Measurements from ENCODE around the gene SP7. TPM values are rescaled to one million over a fixed set of nuclear protein-coding genes. Genes with fewer than 3 reads are reported as not detected.

Gene SP7
- total RNA-seq, 1 donor from 2014 or later, result not detected

GRCh38 chr12:53324779-53325510 lies 11.2 kb downstream of the SP7 start:
- Histone ChIP-seq H3K4me1 (ENCODE audit: control insufficient read depth in 3 of 3, insufficient read depth in 3 of 3, low read length in 3 of 3) (peaks cover 30 to 33% (median 30%) of the 10 kb centered on the region in 3 donors), H3K36me3 (ENCODE audit: control insufficient read depth in 3 of 3, insufficient read depth in 3 of 3, low read length in 3 of 3) (peaks cover 0 to 2% (median 0%) of the 10 kb centered on the region in 3 donors), H3K9me3 (ENCODE audit: control insufficient read depth in 3 of 3, low read length in 3 of 3) (no peaks in the 10 kb centered on the region), H3K4me3 (ENCODE audit: low read length in 3 of 3) (peak overlapping the region; percentile 63 to 81 (median 68)), H3K27ac (ENCODE audit: low read depth, low read length) (peak overlapping the region; percentile 79), H3K27me3 (ENCODE audit: control insufficient read depth in 3 of 3, insufficient read depth in 3 of 3, low read length in 3 of 3) (peaks cover 0 to 11% (median 9%) of the 10 kb centered on the region in 3 donors), H3K9ac (ENCODE audit: low read depth in 1 of 3, low read length in 3 of 3) (peak overlapping the region; percentile 79 to 97 (median 92))

DNA sequence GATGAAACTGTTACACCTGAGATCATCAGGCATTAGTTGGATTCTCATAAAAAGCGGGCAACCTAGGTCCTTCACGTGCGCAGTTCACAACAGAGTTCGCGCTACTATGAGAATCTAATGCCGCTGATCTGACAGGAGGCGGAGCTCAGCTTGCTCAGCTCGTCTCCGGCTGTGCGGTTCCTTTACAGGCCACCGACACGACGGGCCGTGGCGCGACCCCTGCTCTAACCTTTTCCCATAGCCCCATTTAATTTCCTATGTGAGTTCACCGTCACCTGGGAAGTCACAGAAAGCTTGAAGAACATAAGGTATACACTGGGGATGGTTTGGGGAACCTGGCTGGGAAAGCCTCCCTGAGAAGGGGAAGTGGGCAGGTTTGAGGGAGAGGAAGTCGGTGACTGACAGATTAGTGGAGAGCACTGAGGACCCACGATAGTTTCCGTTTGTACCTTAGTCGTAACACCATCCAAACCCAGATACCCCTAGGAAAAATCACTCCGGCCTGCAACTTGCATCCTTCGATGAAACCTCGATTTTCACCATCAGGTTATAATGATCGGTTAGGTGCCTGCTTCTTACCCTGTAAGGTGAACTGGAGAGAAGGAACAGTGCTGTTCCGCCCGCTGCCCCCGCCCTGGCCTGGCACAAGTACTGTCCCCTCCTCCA lies 11.9 kb downstream of the SP7 start:
- Histone ChIP-seq H3K4me3 (ENCODE audit: low read length in 3 of 3) (peak overlapping the region; percentile 63 to 81 (median 68)), H3K36me3 (ENCODE audit: control insufficient read depth in 3 of 3, insufficient read depth in 3 of 3, low read length in 3 of 3) (peaks cover 2 to 5% (median 3%) of the 10 kb centered on the region in 3 donors), H3K4me1 (ENCODE audit: control insufficient read depth in 3 of 3, insufficient read depth in 3 of 3, low read length in 3 of 3) (peaks cover 30 to 37% (median 30%) of the 10 kb centered on the region in 3 donors)

GRCh38 chr12:53320352-53321195 lies 15.6 kb downstream of the SP7 start:
- Histone ChIP-seq H3K9ac (ENCODE audit: low read depth in 1 of 3, low read length in 3 of 3) (peak overlapping the region; percentile 90 to 97 (median 96)), H3K4me1 (ENCODE audit: control insufficient read depth in 3 of 3, insufficient read depth in 3 of 3, low read length in 3 of 3) (peaks cover 23 to 34% (median 27%) of the 10 kb centered on the region in 3 donors), H3K9me3 (ENCODE audit: control insufficient read depth in 3 of 3, low read length in 3 of 3) (no peaks in the 10 kb centered on the region), H3K36me3 (ENCODE audit: control insufficient read depth in 3 of 3, insufficient read depth in 3 of 3, low read length in 3 of 3) (peaks cover 12 to 27% (median 21%) of the 10 kb centered on the region in 3 donors), H3K27me3 (ENCODE audit: control insufficient read depth in 3 of 3, insufficient read depth in 3 of 3, low read length in 3 of 3) (no peaks in the 10 kb centered on the region), H3K4me3 (ENCODE audit: low read length in 3 of 3) (peak overlapping the region; percentile 90 to 100 (median 94)), H3K27ac (ENCODE audit: low read depth, low read length) (peak overlapping the region; percentile 88)

More for the DNA sequence above, 11.9 kb downstream of the SP7 start:
- Histone ChIP-seq H3K9ac (ENCODE audit: low read depth in 1 of 3, low read length in 3 of 3) (peak overlapping the region; percentile 79 to 97 (median 92)), H3K27ac (ENCODE audit: low read depth, low read length) (peak overlapping the region; percentile 79), H3K9me3 (ENCODE audit: control insufficient read depth in 3 of 3, low read length in 3 of 3) (no peaks in the 10 kb centered on the region), H3K27me3 (ENCODE audit: control insufficient read depth in 3 of 3, insufficient read depth in 3 of 3, low read length in 3 of 3) (peaks cover 0 to 11% (median 8%) of the 10 kb centered on the region in 3 donors)

DNA sequence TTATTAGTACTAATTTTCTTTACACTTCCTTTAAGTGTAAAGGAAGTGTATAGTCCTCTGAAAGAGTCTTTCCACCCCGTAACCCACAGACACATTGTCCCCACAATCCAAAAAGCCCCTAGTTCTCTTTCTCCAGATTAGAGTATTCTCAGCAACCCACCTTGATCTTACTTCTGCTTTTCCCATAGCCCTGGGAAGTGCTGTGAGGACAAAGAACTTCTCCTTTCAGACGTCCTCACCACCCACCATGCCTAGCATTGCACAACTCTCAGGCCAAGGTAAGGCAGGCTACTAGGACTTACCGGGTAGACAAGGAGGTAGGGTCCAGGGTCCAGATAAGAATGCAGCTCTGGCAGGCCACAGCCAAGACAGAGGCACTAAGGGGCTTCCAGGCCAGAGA lies 22.2 kb downstream of the SP7 start:
- Histone ChIP-seq H3K27ac (ENCODE audit: low read depth, low read length) (no peak overlapping the region), H3K9ac (ENCODE audit: low read depth in 1 of 3, low read length in 3 of 3) (no peak overlapping the region), H3K9me3 (ENCODE audit: control insufficient read depth in 3 of 3, low read length in 3 of 3) (no peaks in the 10 kb centered on the region), H3K4me3 (ENCODE audit: low read length in 3 of 3) (no peak overlapping the region), H3K4me1 (ENCODE audit: control insufficient read depth in 3 of 3, insufficient read depth in 3 of 3, low read length in 3 of 3) (peaks cover 0 to 3% (median 0%) of the 10 kb centered on the region in 3 donors), H3K27me3 (ENCODE audit: control insufficient read depth in 3 of 3, insufficient read depth in 3 of 3, low read length in 3 of 3) (no peaks in the 10 kb centered on the region), H3K36me3 (ENCODE audit: control insufficient read depth in 3 of 3, insufficient read depth in 3 of 3, low read length in 3 of 3) (peaks cover 32 to 59% (median 57%) of the 10 kb centered on the region in 3 donors)

DNA sequence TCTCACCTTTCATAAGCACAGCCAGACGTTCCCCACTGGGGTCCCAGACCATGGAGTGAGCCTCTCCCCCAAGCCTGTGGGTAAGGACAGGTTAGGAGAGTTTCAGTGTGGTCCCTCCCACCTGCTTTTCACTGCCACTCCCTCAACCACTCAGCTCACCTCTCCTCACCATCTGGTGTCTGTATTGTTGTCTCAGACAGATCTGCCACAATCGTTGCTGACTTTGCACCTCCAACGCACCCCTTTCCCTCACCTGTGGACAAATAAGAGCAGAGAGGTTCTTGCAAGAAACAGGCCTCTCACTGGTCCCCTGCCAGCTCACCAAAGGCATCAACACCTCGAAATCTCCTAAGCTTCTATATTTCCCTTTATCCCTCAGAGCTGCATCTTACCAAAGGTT lies 27.9 kb downstream of the SP7 start:
- peaks cover 2 to 18% (median 7%) of the 10 kb centered on the region in 3 donors for H3K4me1 ChIP-seq (ENCODE audit: control insufficient read depth in 3 of 3, insufficient read depth in 3 of 3, low read length in 3 of 3)
- no peak overlapping the region for H3K9ac ChIP-seq (ENCODE audit: low read depth in 1 of 3, low read length in 3 of 3)
- H3K27me3 ChIP-seq (ENCODE audit: control insufficient read depth in 3 of 3, insufficient read depth in 3 of 3, low read length in 3 of 3), result no peaks in the 10 kb centered on the region
- H3K4me3 ChIP-seq (ENCODE audit: low read length in 3 of 3), result no peak overlapping the region
- H3K36me3 ChIP-seq (ENCODE audit: control insufficient read depth in 3 of 3, insufficient read depth in 3 of 3, low read length in 3 of 3), result peaks cover 51 to 60% (median 59%) of the 10 kb centered on the region in 3 donors
- H3K27ac ChIP-seq (ENCODE audit: low read depth, low read length), result no peak overlapping the region
- H3K9me3 ChIP-seq (ENCODE audit: control insufficient read depth in 3 of 3, low read length in 3 of 3), result no peaks in the 10 kb centered on the region

DNA sequence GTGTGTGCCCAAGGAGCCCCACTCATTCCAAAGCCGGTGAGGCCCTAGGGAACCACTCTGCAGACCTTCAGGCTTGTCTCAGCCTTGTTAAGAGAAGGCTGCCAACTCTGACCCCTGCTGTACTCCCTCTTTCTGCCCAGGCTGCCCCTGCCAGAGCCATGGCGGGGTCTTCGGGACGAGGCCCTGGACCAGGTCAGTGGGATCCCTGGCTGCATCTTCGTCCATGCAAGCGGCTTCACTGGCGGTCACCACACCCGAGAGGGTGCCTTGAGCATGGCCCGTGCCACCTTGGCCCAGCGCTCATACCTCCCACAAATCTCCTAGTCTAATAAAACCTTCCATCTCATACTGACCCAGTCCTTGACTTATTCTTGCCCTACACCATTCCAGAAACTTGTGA lies 29.3 kb downstream of the SP7 start:
- H3K9ac ChIP-seq (ENCODE audit: low read depth in 1 of 3, low read length in 3 of 3), result no peak overlapping the region
- no peaks in the 10 kb centered on the region for H3K9me3 ChIP-seq (ENCODE audit: control insufficient read depth in 3 of 3, low read length in 3 of 3)
- H3K4me3 ChIP-seq (ENCODE audit: low read length in 3 of 3), result no peak overlapping the region
- H3K27me3 ChIP-seq (ENCODE audit: control insufficient read depth in 3 of 3, insufficient read depth in 3 of 3, low read length in 3 of 3), result no peaks in the 10 kb centered on the region
- peaks cover 6 to 25% (median 12%) of the 10 kb centered on the region in 3 donors for H3K4me1 ChIP-seq (ENCODE audit: control insufficient read depth in 3 of 3, insufficient read depth in 3 of 3, low read length in 3 of 3)
- H3K27ac ChIP-seq (ENCODE audit: low read depth, low read length), result no peak overlapping the region
- H3K36me3 ChIP-seq (ENCODE audit: control insufficient read depth in 3 of 3, insufficient read depth in 3 of 3, low read length in 3 of 3), result peaks cover 61 to 73% (median 72%) of the 10 kb centered on the region in 3 donors

- no peak overlapping the region for H3K27ac ChIP-seq (ENCODE audit: low read depth, low read length)
- no peak overlapping the region for H3K4me3 ChIP-seq (ENCODE audit: low read length in 3 of 3)
- H3K36me3 ChIP-seq (ENCODE audit: control insufficient read depth in 3 of 3, insufficient read depth in 3 of 3, low read length in 3 of 3), result peaks cover 45 to 47% (median 47%) of the 10 kb centered on the region in 3 donors
- no peaks in the 10 kb centered on the region for H3K27me3 ChIP-seq (ENCODE audit: control insufficient read depth in 3 of 3, insufficient read depth in 3 of 3, low read length in 3 of 3)
- no peak overlapping the region for H3K9ac ChIP-seq (ENCODE audit: low read depth in 1 of 3, low read length in 3 of 3)
- peaks cover 23 to 47% (median 30%) of the 10 kb centered on the region in 3 donors for H3K4me1 ChIP-seq (ENCODE audit: control insufficient read depth in 3 of 3, insufficient read depth in 3 of 3, low read length in 3 of 3)
- H3K9me3 ChIP-seq (ENCODE audit: control insufficient read depth in 3 of 3, low read length in 3 of 3), result no peaks in the 10 kb centered on the region
Observed at GRCh38 chr12:53302903-53303302, 33.3 kb downstream of the SP7 start.

DNA sequence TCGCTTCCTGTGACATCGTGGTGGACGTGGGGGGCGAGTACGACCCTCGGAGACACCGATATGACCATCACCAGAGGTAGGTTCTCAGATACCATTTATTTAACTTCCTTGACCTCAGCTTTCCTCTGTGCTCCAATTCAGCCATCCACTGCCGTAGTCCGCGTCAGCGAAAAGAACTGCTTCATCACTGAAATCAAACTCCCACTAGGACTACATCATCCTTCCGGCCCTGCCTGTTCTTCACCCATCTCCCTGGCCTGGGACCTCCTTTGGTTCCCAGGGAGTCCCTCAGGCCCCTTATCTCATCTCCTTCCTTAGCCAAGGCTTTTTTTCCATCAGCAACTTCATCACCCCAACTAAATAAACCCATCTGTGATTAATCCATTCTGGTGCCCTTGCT lies 36.0 kb downstream of the SP7 start:
- Histone ChIP-seq H3K4me3 (ENCODE audit: low read length in 3 of 3) (peak overlapping the region; percentile 90 to 98 (median 94)), H3K36me3 (ENCODE audit: control insufficient read depth in 3 of 3, insufficient read depth in 3 of 3, low read length in 3 of 3) (peaks cover 22 to 33% (median 27%) of the 10 kb centered on the region in 3 donors), H3K9me3 (ENCODE audit: control insufficient read depth in 3 of 3, low read length in 3 of 3) (no peaks in the 10 kb centered on the region), H3K4me1 (ENCODE audit: control insufficient read depth in 3 of 3, insufficient read depth in 3 of 3, low read length in 3 of 3) (peaks cover 39 to 59% (median 40%) of the 10 kb centered on the region in 3 donors), H3K27me3 (ENCODE audit: control insufficient read depth in 3 of 3, insufficient read depth in 3 of 3, low read length in 3 of 3) (no peaks in the 10 kb centered on the region), H3K27ac (ENCODE audit: low read depth, low read length) (peak overlapping the region; percentile 81), H3K9ac (ENCODE audit: low read depth in 1 of 3, low read length in 3 of 3) (peak overlapping the region; percentile 78 to 91 (median 87))

- Histone ChIP-seq H3K36me3 (ENCODE audit: control insufficient read depth in 3 of 3, insufficient read depth in 3 of 3, low read length in 3 of 3) (peaks cover 22 to 32% (median 27%) of the 10 kb centered on the region in 3 donors), H3K27me3 (ENCODE audit: control insufficient read depth in 3 of 3, insufficient read depth in 3 of 3, low read length in 3 of 3) (no peaks in the 10 kb centered on the region), H3K9me3 (ENCODE audit: control insufficient read depth in 3 of 3, low read length in 3 of 3) (no peaks in the 10 kb centered on the region), H3K4me3 (ENCODE audit: low read length in 3 of 3) (peak within 1 kb of the TSS; percentile 90 to 98 (median 94)), H3K4me1 (ENCODE audit: control insufficient read depth in 3 of 3, insufficient read depth in 3 of 3, low read length in 3 of 3) (peaks cover 44 to 65% (median 45%) of the 10 kb centered on the region in 3 donors), H3K27ac (ENCODE audit: low read depth, low read length) (peak within 1 kb of the TSS; percentile 81), H3K9ac (ENCODE audit: low read depth in 1 of 3, low read length in 3 of 3) (peak within 1 kb of the TSS; percentile 78 to 91 (median 87))
Observed at GRCh38 chr12:53299454-53300180, 36.5 kb downstream of the SP7 start, which contains the start of gene MYG1. Gene MYG1 (plus strand): TSS chr12:53299695. CDS start chr12:53299738, 43 bp downstream.
